ENCODE results near the gene RAMP3.

RAMP3 gene

DNA sequence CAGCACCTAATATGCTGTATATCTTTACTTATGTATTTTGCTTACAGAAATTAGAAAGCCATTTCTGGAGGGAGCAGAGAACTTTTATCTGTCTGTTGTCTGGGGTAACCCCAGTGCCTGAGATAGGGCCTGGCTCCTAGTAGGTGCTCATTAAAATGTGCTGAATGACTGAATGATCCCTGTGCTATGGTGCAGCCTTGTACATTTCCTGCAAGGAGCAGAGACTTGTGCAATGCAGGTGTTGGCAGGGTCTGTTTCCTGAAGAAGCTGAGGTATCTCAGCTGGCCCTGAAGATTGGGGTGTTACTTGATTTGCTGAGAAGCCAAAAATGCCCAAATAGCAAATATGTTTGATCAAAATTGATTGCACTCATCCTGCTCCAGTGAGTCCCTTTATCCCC lies 65.5 kb downstream of the RAMP3 start:
- H3K9ac ChIP-seq (ENCODE audit: low read depth, low read length), result no peak overlapping the region
- no peak overlapping the region for H3K4me3 ChIP-seq (ENCODE audit: low read depth, low read length)
- no peaks in the 10 kb centered on the region for H3K36me3 ChIP-seq (ENCODE audit: control insufficient read depth, insufficient read depth, low read length)
- H3K27me3 ChIP-seq (ENCODE audit: control insufficient read depth, insufficient read depth, low read length), result no peaks in the 10 kb centered on the region
- no peaks in the 10 kb centered on the region for H3K9me3 ChIP-seq (ENCODE audit: control insufficient read depth, insufficient read depth, low read length)
- no peaks in the 10 kb centered on the region for H3K4me1 ChIP-seq (ENCODE audit: control insufficient read depth, insufficient read depth, low read length)

GRCh38 chr7:45223728-45224630 lies 66.4 kb downstream of the RAMP3 start:
- no peak overlapping the region for H3K9ac ChIP-seq (ENCODE audit: low read depth, low read length)
- H3K9me3 ChIP-seq (ENCODE audit: control insufficient read depth, insufficient read depth, low read length), result no peaks in the 10 kb centered on the region
- no peaks in the 10 kb centered on the region for H3K27me3 ChIP-seq (ENCODE audit: control insufficient read depth, insufficient read depth, low read length)

DNA sequence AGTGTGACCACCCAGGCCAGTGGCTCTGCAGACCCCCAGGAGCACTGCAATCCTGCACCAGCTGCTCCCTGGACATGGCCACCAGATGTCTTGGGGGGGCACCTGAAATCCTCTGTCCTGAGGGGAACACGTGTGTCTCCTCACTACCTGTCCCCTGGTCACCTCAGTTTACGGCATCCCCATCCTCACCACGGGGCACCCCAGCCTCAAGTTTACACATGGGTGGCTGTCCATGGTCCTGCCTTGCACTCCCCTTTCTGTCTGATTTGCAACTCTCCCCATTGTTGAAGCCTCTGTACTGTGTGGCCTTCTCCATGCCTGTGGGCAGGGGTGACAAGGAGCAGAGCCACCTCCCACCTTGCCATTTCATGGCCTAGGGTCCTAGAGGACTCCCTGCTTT lies 67.2 kb downstream of the RAMP3 start:
- no peak overlapping the region for H3K4me3 ChIP-seq (ENCODE audit: low read depth, low read length)
- H3K9me3 ChIP-seq (ENCODE audit: control insufficient read depth, insufficient read depth, low read length), result no peaks in the 10 kb centered on the region
- no peaks in the 10 kb centered on the region for H3K36me3 ChIP-seq (ENCODE audit: control insufficient read depth, insufficient read depth, low read length)
- no peaks in the 10 kb centered on the region for H3K27me3 ChIP-seq (ENCODE audit: control insufficient read depth, insufficient read depth, low read length)
- H3K9ac ChIP-seq (ENCODE audit: low read depth, low read length), result no peak overlapping the region
- H3K4me1 ChIP-seq (ENCODE audit: control insufficient read depth, insufficient read depth, low read length), result no peaks in the 10 kb centered on the region

More at GRCh38 chr7:45223728-45224630, 66.4 kb downstream of the RAMP3 start:
- H3K36me3 ChIP-seq (ENCODE audit: control insufficient read depth, insufficient read depth, low read length), result no peaks in the 10 kb centered on the region
- H3K4me3 ChIP-seq (ENCODE audit: low read depth, low read length), result no peak overlapping the region
- H3K4me1 ChIP-seq (ENCODE audit: control insufficient read depth, insufficient read depth, low read length), result no peaks in the 10 kb centered on the region

GRCh38 chr7:45225311-45225947 lies 67.8 kb downstream of the RAMP3 start:
- Histone ChIP-seq H3K4me3 (ENCODE audit: low read depth, low read length) (no peak overlapping the region), H3K36me3 (ENCODE audit: control insufficient read depth, insufficient read depth, low read length) (no peaks in the 10 kb centered on the region), H3K9me3 (ENCODE audit: control insufficient read depth, insufficient read depth, low read length) (no peaks in the 10 kb centered on the region), H3K4me1 (ENCODE audit: control insufficient read depth, insufficient read depth, low read length) (no peaks in the 10 kb centered on the region), H3K9ac (ENCODE audit: low read depth, low read length) (no peak overlapping the region), H3K27me3 (ENCODE audit: control insufficient read depth, insufficient read depth, low read length) (no peaks in the 10 kb centered on the region)

DNA sequence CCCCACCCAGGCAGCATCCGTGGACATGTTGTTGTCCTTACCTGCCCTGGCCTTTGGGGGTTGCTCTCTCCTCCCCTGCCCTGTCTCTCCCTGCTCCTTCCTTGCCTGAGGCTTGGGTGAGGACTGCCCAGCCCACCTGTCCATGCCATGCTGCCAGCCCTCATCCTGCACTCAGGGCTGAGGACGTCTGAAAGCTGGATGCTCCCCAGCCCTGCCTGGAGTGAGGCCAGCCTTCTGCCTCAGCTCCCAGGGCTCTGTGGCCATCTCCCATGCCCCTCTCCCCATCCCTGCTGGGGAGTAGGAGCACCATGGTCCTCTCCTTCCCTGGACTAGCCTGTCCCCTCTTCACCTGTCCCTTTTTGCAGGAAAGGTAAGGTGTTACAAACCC lies 68.4 kb downstream of the RAMP3 start:
- no peak overlapping the region for H3K9ac ChIP-seq (ENCODE audit: low read depth, low read length)
- no peaks in the 10 kb centered on the region for H3K9me3 ChIP-seq (ENCODE audit: control insufficient read depth, insufficient read depth, low read length)
- H3K4me1 ChIP-seq (ENCODE audit: control insufficient read depth, insufficient read depth, low read length), result no peaks in the 10 kb centered on the region
- no peak overlapping the region for H3K4me3 ChIP-seq (ENCODE audit: low read depth, low read length)
- no peaks in the 10 kb centered on the region for H3K36me3 ChIP-seq (ENCODE audit: control insufficient read depth, insufficient read depth, low read length)
- H3K27me3 ChIP-seq (ENCODE audit: control insufficient read depth, insufficient read depth, low read length), result no peaks in the 10 kb centered on the region

DNA sequence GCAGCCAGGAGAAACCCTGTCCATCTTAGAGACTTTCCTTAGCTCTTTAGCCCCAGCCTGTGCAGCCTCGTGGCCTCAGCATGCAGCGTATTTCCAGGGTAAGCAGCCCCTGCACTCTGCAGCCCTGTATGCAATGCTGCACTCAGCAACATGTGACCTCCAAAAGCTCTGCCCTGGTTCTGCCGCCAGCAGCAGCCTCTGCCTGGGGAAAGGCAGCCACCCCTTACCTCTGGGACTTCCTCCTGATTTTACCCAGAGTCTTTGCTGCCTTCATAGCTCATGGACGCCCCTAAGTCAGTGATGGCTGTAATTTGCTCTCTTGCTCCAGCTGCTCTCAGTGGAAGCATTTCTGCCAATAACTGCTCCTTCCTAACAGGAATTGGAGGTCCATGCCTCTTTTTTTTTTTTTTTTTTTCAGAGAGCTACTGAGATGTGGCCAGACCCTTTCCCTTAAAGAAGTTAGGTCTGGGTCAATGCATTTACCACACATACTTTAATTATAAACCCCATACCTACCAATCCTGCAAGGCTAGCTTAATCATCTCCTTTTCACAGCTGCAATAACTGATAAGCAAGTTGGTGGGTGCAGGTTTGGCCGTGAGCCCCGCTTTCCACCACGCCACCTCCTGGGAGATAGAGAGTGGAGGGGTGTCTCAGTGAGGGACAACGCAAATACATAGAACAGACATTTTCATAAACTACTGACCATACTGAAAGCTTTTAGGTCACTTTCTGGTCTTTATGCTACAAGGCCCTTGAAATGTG lies 71.7 kb downstream of the RAMP3 start:
- no peaks in the 10 kb centered on the region for H3K4me1 ChIP-seq (ENCODE audit: control insufficient read depth, insufficient read depth, low read length)
- no peaks in the 10 kb centered on the region for H3K36me3 ChIP-seq (ENCODE audit: control insufficient read depth, insufficient read depth, low read length)
- no peak overlapping the region for H3K9ac ChIP-seq (ENCODE audit: low read depth, low read length)
- H3K4me3 ChIP-seq (ENCODE audit: low read depth, low read length), result no peak overlapping the region
- H3K27me3 ChIP-seq (ENCODE audit: control insufficient read depth, insufficient read depth, low read length), result no peaks in the 10 kb centered on the region
- H3K9me3 ChIP-seq (ENCODE audit: control insufficient read depth, insufficient read depth, low read length), result no peaks in the 10 kb centered on the region

GRCh38 chr7:45230083-45230482 lies 72.5 kb downstream of the RAMP3 start:
- H3K36me3 ChIP-seq (ENCODE audit: control insufficient read depth, insufficient read depth, low read length), result no peaks in the 10 kb centered on the region
- H3K4me1 ChIP-seq (ENCODE audit: control insufficient read depth, insufficient read depth, low read length), result no peaks in the 10 kb centered on the region
- no peaks in the 10 kb centered on the region for H3K9me3 ChIP-seq (ENCODE audit: control insufficient read depth, insufficient read depth, low read length)
- H3K4me3 ChIP-seq (ENCODE audit: low read depth, low read length), result no peak overlapping the region
- no peak overlapping the region for H3K9ac ChIP-seq (ENCODE audit: low read depth, low read length)
- H3K27me3 ChIP-seq (ENCODE audit: control insufficient read depth, insufficient read depth, low read length), result no peaks in the 10 kb centered on the region

DNA sequence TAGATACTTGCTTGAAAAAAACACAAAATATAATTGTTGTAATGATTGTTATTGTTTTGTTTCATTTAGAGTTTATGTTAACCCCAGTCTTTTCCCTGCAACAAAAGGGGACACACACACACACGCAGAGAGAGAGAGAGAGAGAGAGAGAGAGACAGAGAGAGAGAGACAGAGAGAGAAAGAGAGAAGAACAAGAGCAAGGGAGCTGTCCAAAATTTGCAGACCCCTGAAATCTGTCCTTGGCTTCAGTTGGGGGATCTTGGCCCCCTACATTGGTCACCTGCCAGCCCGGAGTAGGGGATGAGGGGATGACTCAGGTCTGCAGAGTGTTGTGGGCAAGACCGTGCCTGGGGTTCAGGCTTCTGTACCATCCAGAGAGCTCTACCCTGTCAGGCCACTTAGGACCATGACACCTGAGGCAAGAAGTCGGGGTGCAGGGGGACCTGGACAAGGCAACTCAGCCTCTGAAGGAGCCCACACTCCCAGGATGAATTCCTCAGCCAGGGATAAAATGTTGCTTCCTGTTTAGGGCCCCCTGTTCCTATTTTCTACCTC lies 73.1 kb downstream of the RAMP3 start:
- no peaks in the 10 kb centered on the region for H3K9me3 ChIP-seq (ENCODE audit: control insufficient read depth, insufficient read depth, low read length)
- no peaks in the 10 kb centered on the region for H3K36me3 ChIP-seq (ENCODE audit: control insufficient read depth, insufficient read depth, low read length)
- H3K27me3 ChIP-seq (ENCODE audit: control insufficient read depth, insufficient read depth, low read length), result no peaks in the 10 kb centered on the region
- H3K4me3 ChIP-seq (ENCODE audit: low read depth, low read length), result no peak overlapping the region
- no peak overlapping the region for H3K9ac ChIP-seq (ENCODE audit: low read depth, low read length)
- H3K4me1 ChIP-seq (ENCODE audit: control insufficient read depth, insufficient read depth, low read length), result no peaks in the 10 kb centered on the region

- H3K9me3 ChIP-seq (ENCODE audit: control insufficient read depth, insufficient read depth, low read length), result no peaks in the 10 kb centered on the region
- H3K9ac ChIP-seq (ENCODE audit: low read depth, low read length), result no peak overlapping the region
- no peaks in the 10 kb centered on the region for H3K27me3 ChIP-seq (ENCODE audit: control insufficient read depth, insufficient read depth, low read length)
- no peaks in the 10 kb centered on the region for H3K4me1 ChIP-seq (ENCODE audit: control insufficient read depth, insufficient read depth, low read length)
- H3K4me3 ChIP-seq (ENCODE audit: low read depth, low read length), result no peak overlapping the region
- no peaks in the 10 kb centered on the region for H3K36me3 ChIP-seq (ENCODE audit: control insufficient read depth, insufficient read depth, low read length)
Measured at GRCh38 chr7:45233249-45233775, 75.7 kb downstream of the RAMP3 start.

Measured in iPS-15b (cell line).